GM21619 (cell line): ENCODE measurements around the gene PELI2.

ENCODE experiments used
- ATAC-seq: cut with Tn5 transposase; IDR thresholded peaks from one replicate; pipeline ENCODE4 v1.9.1; 2021; ENCODE audit not compliant: unreplicated experiment

Gene PELI2

DNA sequence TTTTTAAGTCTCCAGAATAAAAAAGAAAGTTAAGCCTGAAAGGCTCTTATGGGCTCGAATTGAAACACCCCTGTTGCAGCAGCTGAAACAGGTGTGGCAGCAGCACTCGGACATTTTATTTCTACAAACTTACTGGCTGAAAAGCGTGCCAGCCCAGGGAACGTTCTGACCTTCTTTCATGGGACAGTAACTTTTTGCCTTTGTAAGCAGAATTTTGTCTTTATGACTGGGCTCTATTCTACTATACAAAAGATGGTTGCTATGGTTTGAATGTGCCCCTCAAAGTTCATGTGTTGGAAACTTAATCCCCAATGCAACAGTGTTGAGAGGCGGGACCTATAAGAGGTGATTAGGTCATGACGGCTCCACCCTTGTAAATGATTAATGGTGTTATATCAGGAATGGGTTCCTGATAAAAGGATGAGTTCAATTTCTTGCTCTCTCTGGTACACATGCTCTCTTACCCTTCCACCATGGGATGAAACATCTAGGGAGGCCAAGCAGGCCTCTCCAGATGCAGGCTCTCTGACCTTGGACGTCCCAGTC lies 52.7 kb downstream of the PELI2 start:
- no peak for ATAC-seq

DNA sequence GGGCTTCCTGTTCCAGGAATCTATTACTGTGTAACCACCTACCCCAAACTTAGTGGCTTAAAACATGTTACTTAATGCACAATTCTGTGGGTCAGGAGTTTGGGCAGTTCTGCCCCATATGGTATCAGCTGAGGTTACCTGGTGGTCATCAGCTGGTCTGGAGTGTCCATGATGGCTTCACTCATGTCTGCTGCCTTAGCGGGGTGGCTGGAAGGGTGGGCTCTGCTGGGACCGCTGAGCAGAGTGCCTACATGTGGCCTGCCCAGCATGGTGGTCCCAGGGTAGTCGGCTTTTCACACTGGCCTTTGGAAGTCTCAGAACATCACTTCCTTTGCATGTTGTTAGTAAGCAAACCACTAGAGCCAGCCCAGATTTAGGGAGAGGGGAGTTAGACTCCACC lies 53.9 kb downstream of the PELI2 start:
- ATAC-seq = no peak

DNA sequence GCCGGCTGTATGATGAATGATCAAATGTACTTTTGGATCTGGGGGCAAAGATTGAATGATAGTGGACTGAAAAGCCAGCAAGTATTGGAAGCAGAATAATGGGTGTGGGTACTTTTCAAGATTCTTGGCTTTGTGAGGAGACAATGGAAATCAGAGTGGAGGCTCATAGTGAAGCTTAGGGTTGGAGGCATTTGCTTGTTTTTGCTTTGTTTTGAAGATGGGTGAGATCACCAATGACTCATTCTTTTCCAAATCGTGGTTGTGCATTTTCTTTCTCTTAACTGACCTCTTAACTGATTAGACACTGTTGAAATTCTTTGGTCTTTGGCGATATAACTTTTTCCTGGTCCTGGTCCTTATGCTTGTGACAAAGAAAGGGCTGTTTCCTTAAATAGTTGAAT lies 54.4 kb downstream of the PELI2 start:
- no peak for ATAC-seq

DNA sequence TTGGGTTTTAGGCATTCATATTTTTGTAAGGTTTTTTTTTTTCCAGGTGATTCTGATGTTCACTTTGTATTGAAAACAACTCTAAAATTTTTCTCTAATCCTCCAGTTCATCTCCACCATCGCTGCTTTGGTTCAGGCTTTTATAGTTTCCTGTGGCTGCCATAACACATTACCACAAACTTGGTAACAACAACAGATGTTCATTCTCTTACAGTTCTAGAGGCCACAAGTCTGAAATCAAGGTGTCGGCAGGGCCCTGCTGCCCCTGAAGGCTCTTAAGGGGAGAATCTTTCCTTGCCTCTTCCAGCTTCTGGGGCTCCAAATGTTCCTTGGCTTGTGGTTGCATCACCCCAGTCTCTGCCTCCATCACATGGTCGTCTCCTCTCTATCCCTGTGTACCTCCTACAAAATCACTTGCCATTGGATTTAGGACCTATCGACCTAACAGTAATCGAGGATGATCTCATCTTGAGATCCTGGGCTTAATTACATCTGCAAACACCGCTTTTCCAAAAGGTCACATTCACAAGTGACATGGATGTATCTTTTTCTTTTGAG lies 55.2 kb downstream of the PELI2 start:
- no peak for ATAC-seq

DNA sequence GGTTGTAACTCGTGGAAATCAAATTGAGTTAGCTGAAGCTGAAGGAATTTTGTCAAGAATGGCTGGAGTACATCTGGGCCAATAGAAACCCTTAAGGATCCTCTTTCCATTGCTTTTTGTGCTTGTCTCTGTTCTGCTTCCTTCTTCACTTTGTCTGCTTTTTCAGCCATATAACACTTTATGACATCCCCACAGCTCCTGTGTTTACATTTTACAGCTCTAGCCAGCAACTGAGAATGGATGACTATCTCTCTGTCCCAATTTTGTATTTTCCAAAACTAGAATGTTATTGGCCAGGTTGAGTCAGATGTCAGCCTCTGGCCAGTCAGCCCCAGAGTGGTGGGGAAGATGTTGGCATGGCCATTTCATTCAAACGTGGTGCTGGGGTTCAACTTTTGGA lies 57.6 kb downstream of the PELI2 start:
- ATAC-seq = no peak

DNA sequence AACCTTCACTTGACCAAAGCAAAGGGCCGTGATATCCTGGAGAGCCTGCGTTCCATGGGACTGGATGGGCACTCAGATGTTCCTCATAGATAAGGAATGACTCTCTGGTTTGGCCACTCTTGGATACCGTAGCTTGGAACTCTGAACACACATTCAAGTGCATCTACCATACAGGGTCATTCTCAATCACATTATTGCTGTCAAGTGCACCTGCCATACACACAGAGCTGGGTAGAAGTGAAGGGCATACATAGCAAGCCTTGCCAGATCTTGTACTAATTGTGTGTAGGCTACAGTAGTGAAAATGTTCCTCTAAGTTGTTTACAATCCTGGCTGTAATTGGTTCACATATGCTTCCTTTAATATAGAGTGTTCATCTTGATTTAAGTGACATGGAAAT lies 58.3 kb downstream of the PELI2 start:
- no peak for ATAC-seq

DNA sequence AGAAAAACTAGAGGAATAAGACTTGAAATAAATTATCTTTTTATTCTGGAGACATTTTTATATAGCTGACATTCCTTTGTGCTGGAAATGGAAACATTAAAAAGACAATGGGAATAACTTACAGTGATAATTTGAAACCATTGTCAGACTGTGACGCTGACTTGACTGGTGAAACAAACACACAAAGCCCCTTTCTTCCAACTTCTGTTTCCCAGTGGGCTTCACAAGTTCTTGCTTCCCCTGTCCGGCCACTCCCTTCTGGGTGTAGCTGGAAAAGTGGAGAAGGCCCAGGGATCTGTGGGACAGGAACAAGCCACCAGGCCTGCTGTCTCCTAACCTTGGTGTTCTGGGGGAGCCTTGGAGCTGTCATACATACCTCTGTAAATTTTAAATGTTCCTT lies 58.8 kb downstream of the PELI2 start:
- no peak for ATAC-seq

DNA sequence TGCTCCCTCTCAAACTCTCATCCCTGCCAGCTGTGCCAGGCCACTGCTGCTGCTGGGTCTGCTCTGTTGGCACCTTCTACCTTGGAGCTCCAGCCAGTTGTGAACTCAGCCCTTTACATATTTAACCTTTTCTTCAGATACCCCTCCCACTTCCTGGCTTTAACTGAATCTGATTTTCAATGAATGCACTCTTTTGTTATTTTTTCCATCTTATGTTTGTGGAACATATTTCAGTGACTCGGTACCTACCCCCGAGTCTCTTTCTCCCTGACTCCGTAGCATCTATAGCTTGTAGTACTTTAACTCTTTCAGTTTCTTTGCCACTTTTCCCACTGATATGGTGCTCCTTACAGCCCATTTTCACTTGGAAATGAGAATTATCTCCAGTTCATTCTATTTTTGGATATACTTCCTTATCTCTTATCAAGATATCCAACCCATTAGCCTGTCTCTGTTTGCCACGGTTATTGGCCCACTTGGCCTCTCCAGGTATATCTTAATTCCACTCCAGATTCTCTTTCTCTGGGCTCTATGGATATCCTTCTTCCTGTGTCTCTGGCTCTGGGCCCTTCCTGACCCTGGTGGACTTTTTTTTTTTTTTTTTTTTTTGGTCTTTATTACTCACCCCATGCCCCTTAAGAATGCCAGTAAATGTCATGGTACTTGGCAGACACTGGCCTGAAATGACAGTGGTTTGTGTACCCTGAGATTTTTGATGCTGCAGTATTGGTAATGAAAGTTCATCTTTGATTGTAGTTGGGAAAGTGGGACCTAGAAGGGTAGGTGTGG lies 62.7 kb downstream of the PELI2 start:
- no peak for ATAC-seq

DNA sequence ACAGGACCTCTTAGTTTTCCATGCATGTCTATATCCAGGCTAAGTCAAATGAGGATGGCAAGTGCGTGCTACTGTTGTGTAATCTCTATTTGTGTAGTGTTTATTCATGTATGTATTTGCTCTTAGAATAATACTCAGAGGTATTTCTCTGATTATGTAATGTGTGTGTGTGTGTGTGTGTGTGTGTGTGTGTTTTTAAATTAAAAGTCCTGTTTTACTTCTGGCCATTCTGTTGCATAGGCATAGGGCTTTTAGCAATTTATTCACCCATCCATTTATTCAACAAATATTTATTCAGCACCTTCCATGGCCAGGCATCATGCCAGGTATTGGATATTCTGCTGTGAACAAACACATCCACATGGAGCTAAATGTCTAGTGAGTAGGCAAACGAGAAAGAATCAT lies 63.5 kb downstream of the PELI2 start:
- no peak for ATAC-seq

DNA sequence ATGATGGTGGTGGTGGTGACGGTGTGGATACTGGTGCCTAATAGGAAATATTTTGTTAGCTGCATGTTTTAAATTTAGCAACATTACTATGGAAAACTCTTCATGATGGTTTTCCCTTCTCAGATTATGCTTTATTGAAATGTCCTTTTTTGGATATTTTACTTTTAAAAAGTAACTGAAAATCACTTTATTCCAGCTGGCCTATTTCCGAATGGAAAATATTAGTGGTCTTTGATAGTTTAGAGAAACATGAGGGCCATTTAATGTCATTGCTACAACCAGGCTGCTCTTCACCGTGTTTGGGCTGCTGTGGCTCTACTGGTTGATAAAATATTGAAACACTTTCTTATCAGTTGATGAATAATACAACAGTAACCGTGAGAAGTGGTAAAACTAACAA lies 64.2 kb downstream of the PELI2 start:
- no peak for ATAC-seq

DNA sequence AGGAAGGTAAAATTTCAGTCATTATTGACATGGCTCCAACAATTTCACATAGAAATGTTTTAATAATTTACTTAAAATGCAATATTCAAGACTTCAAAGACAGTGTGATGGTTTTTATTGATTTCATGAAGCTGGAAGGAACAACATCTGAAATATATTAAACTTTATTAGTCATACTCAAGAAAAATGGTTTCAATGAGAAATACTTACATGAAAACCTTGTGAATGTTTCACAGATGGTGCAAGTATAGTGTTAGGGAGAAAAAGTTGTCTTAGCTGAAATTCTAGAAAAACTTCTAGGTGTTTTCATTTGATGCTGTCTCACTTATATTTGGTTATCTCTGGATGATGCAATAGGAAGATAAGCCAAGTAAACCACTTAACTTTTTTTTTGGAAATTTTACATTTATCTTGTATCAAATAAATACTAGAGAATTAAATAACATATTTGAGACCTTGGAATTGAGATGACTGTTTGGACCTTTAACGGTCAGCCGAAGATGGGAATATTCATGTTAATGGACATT lies 65.5 kb downstream of the PELI2 start:
- ATAC-seq = no peak

DNA sequence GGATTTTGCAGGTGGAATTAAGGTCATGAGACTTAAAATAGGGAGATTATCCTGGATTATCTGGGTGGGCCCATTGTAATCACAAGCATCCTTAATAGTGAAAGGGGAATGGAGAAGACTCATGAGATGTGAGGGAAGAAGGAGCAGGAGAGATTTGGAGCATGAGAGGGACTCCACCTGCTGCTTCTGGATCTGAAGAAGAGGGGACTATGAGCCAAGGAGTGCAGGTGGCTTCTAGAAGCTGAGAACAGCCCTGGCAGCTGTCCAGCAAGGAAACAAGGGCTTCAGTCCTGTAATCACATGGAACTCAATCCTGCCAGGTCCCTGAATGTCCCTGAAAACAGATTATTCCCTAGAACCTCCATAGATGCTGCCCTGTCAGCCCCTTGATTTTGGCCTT lies 67.8 kb downstream of the PELI2 start:
- no peak for ATAC-seq

DNA sequence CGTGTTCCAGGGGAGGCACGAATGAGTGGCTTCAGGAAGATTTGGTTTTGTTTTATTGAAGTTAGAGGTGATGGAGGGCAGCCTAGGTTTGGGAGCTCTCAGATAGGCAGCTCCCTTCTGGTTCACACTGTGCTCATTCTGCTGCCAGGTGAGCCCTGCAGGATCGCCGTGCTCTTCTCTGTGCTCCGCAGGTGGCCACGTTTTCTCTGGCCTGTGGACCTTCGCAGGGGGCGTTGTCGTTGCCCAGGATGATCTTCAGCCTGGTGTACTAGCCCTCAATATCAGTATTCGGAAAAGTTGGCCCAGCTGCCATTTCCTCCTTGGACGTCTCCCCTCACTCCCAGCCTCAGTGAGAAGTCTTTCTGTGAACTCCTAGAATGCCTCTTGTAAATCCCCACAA lies 69.5 kb downstream of the PELI2 start:
- ATAC-seq = no peak

DNA sequence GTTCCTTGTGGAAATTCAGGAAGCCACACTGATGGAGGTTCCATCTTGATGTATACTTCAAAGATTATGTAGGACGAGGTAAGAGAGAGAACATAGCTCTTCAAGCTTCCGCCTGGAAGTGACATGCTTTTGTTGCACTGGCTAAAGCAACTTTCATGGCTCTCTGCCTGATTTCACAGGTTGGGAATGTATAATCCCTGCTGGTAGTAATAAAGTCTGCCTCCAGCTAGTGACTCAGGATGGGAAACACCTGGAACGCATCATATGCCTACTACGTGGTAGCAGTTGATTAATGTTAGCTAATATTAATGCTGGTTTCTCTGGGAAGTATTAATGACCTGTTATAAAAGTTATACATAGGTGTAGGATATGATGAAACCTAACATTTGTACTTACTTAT lies 71.1 kb downstream of the PELI2 start:
- ATAC-seq = no peak

DNA sequence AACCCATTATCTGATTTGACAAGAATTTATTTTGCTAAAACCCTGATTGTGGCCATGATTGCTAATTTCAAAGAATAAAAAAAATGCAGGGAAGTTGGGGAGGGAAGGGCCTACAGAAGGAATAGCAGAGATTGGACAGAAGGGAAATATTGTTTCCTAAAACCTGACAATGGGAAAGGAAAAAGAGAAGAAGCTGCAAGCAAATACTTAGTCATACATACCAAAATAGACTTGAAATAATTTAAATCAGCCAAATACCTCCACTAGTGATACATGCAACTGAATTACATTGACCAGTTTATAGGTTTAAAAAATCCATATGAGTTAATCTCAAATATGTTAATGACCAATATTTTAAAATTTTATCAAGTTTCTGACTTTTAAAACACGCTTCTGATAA lies 75.1 kb downstream of the PELI2 start:
- no peak for ATAC-seq

DNA sequence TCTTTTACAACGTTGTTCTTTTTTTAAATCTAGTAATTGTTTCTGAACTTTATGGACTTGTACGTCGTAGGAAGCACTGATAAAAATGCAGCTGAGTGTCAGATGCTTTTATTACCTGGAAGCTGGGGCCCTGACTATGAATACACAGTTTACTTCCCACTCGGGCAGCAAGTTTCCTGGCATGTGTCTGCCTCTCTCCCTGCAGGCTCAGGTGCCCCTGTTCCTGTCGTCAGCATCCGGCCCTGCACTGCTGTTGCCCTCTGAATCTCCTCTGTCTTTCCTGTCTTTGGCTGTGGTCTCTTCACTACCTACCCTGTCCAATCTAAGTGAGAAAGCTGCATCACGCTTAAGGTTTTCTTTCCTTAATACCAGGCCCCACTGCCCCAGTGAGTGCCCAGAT lies 75.8 kb downstream of the PELI2 start:
- ATAC-seq = no peak

DNA sequence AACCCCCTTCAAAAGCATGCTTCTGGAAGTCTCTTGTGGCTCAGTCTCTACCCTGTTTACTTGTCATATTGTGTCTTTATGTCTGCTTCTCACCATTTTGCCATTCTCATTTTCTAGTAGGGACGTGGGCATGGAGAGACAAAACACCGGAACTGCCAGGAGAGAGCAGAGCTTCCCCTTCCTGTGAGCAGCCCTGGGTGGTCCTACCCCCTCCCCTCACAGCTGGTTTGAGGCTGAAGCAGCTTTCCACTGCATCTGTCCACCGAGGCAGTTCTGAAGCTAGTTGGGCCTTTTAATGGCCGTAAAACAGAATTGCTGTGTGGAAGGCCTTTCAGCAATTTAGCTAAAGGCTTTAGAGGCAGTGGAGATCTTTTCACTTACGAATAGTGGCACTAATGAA lies 77.0 kb downstream of the PELI2 start:
- no peak for ATAC-seq

DNA sequence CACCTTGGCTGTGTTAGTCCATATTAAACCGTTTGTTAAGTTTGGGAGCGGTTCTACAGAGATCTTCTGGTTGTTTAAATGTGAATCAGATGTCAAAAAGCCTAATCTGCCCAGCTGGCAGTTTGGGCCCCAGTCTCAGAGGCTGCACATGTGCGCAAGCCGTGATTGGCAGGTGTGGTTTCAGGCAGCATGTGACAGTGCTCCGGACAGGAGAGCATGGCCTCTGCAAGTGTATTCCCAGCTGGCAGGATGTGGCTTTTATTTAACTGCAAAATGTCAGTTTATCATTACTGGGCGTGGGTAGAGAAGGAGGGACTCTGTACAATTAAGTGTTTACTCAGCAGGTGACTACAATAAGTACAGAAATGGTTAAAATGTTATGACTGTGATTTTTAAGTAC lies 77.5 kb downstream of the PELI2 start:
- ATAC-seq = peak; percentile 68

DNA sequence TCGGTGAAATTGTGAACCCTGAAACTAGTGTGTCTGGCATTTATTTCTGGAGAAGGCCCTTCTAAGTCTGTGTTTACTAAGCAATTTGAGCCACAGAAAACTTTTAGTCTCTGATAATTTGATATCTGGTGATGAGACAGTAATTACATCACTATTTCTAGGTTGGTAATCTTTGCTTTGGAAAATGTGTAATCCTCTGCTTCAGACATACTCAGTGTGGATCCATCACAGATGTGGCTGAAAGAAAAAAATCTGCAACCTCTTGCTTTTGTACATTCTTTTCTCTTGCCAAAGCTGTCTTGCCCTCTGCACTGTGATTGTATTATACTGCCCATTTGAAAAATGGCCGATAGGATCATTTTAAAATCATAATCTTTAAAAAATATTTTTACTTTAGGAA lies 78.1 kb downstream of the PELI2 start:
- ATAC-seq = no peak

DNA sequence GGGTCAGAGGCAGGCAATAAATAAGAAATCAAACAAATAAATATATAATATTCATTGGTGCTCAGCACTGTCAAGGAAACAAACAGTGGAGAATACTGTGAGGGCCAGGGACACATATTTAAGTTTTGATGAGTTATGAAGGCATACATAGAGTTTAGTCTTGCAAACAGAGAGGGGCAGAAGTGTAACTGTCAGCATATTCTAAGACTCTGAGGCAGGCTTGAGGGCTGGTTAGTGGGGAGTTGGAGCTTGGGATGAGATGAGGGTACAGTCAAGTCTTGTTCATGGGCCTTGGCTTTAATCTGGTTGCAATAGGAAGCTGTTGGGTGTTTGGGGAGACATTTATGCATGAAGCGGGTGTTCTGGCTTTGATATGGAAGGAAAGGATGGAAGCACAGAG lies 78.9 kb downstream of the PELI2 start:
- ATAC-seq = no peak

DNA sequence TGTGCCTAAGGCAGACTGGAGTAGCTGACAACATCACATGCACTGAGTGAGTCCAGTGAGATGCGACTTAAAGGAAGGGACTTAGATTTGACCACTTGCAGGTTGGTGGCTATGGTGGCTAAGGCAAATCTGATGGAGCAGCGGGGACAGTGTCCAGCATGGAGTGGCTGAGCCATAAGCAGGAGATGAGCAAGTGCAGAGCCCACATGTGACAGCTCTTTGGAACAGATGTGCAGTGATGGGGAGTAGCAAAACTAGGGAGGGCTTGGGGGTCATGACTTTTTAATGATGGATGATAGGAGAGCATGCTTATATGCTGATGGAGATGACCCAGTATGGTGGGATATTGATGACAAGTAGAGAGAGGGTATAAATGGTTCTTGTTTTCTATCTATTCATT lies 80.2 kb downstream of the PELI2 start:
- no peak for ATAC-seq
